Lower lobe of right lung (tissue), 2 donors: ENCODE data around the gene GLI2. TPM values are rescaled to one million over a fixed set of nuclear protein-coding genes. Genes with fewer than 3 reads are reported as not detected.

Experiments
- ATAC-seq, 2 donors: fragments of 200-7000 bp; cut with Tn5 transposase; one replicate each; pipeline ENCODE4 v1.9.1; 2020 to 2022; ENCODE audit warnings: mild to moderate bottlenecking in 2 of 2, moderate library complexity in 2 of 2
- DNase-seq: peaks from one replicate; pipeline ENCODE4 v3.0.0-alpha.2; 2020
- H3K27ac ChIP-seq: fragments of 200-600 bp; one replicate; pipeline ENCODE4 v1.8.0; 2022
- H3K27me3 ChIP-seq: fragments of 200-600 bp; one replicate; pipeline ENCODE4 v1.8.0; 2022; ENCODE audit warnings: low read depth
- H3K36me3 ChIP-seq: fragments of 200-600 bp; one replicate; pipeline ENCODE4 v1.8.0; 2022; ENCODE audit warnings: mild to moderate bottlenecking
- H3K4me1 ChIP-seq: fragments of 200-600 bp; one replicate; pipeline ENCODE4 v1.8.0; 2022
- H3K4me3 ChIP-seq: fragments of 200-600 bp; one replicate; pipeline ENCODE4 v1.8.0; 2022; ENCODE audit warnings: mild to moderate bottlenecking
- H3K9me3 ChIP-seq: fragments of 200-600 bp; one replicate; pipeline ENCODE4 v1.8.0; 2022
- CTCF ChIP-seq: fragments of 200-600 bp; IDR thresholded peaks from one replicate; pipeline ENCODE4 v1.8.0; 2022; ENCODE audit warnings: antibody characterized with exemption, mild to moderate bottlenecking
- intact Hi-C: fragments of 100-400 bp; cut with DNase I; formaldehyde crosslinking; loops from one replicate; pipeline ENCODE4 v1.11.0; 2022
- total RNA-seq: library from RNA; stranded (reverse); fragmentation: NEBNext Ultra II Directional; extraction: Animal tissue kit (Norgen Biotek cat#: 25700); gene quantifications from one replicate; pipeline ENCODE4 v1.2.1, GENCODE V29; 2021
- donor health status: DM: no; HTN: yes; CAD: no; lungs with severe emphysema.

The GLI2 gene
- total RNA-seq, 1 donor from 2014 or later: 3.3 TPM

- H3K36me3 ChIP-seq: no peaks in the 10 kb centered on the region
- no peak for ATAC-seq
- peaks cover 22% of the 10 kb centered on the region for H3K4me1 ChIP-seq
- no peak for TF ChIP-seq CTCF
- H3K9me3 ChIP-seq: no peaks in the 10 kb centered on the region
- peak overlapping the region; percentile 7 for H3K27ac ChIP-seq
- H3K4me3 ChIP-seq: no peak overlapping the region
- no peak for DNase-seq
- peaks cover 58% of the 10 kb centered on the region for H3K27me3 ChIP-seq
- intact Hi-C loops: no loop called here
Observed at GRCh38 chr2:120733238-120733932, 2.3 kb upstream of the GLI2 start.

- H3K27ac ChIP-seq: peak overlapping the region; percentile 24
- no peaks in the 10 kb centered on the region for H3K9me3 ChIP-seq
- peak overlapping the region; percentile 55 for H3K4me3 ChIP-seq
- H3K27me3 ChIP-seq: peaks cover 75% of the 10 kb centered on the region
- H3K4me1 ChIP-seq: peaks cover 22% of the 10 kb centered on the region
- ATAC-seq: peak in 1 of 2 donors; percentile 16
- DNase-seq: no peak
- TF ChIP-seq CTCF: no peak
- intact Hi-C loops: no loop called here
- H3K36me3 ChIP-seq: no peaks in the 10 kb centered on the region
Observed at GRCh38 chr2:120734930-120735651, 577 bp upstream of the GLI2 start.

- Histone ChIP-seq H3K27me3 (peaks cover 85% of the 10 kb centered on the region), H3K36me3 (no peaks in the 10 kb centered on the region), H3K4me1 (peaks cover 22% of the 10 kb centered on the region), H3K4me3 (peak overlapping the region; percentile 55), H3K27ac (peak overlapping the region; percentile 64), H3K9me3 (no peaks in the 10 kb centered on the region)
- TF ChIP-seq CTCF: no peak
- no peak for DNase-seq
- intact Hi-C loops: no loop called here
- peak; percentile 11 to 19 for ATAC-seq
Observed at GRCh38 chr2:120736202-120736623, 545 bp downstream of the GLI2 start.

GRCh38 chr2:120736624-120737339, 1.1 kb downstream of the GLI2 start:
- no peaks in the 10 kb centered on the region for H3K9me3 ChIP-seq
- DNase-seq (no peak), ATAC-seq (peak; percentile 30 to 31)
- H3K4me3 ChIP-seq: peak overlapping the region; percentile 55
- peak overlapping the region; percentile 64 for H3K27ac ChIP-seq
- no peaks in the 10 kb centered on the region for H3K36me3 ChIP-seq
- TF ChIP-seq CTCF: no peak
- intact Hi-C loops: no loop called here
- peaks cover 23% of the 10 kb centered on the region for H3K4me1 ChIP-seq
- H3K27me3 ChIP-seq: peaks cover 90% of the 10 kb centered on the region

GRCh38 chr2:120737340-120738101, 1.9 kb downstream of the GLI2 start:
- TF ChIP-seq CTCF: no peak
- no peaks in the 10 kb centered on the region for H3K9me3 ChIP-seq
- peaks cover 27% of the 10 kb centered on the region for H3K4me1 ChIP-seq
- no peaks in the 10 kb centered on the region for H3K36me3 ChIP-seq
- peak in 1 of 2 donors; percentile 28 for ATAC-seq
- DNase-seq: no peak
- no peak overlapping the region for H3K27ac ChIP-seq
- H3K27me3 ChIP-seq: peaks cover 94% of the 10 kb centered on the region
- H3K4me3 ChIP-seq: peak overlapping the region; percentile 55
- intact Hi-C loops: no loop called here
